ENCODE data around the gene ANKMY1. TPM values are rescaled to one million over a fixed set of nuclear protein-coding genes. Genes with fewer than 3 reads are reported as not detected.
"Not testable (repeated sequence)": the region's sequence is repeated elsewhere in the genome, so short reads cannot be mapped to it uniquely, and the experiment has no call there.

Gene ANKMY1
- total and polyA plus RNA-seq, 8 donors = 3.1 to 79.4 (median 9.7) TPM

GRCh38 chr2:240539906-240540305 lies 17.9 kb downstream of the ANKMY1 start:
- Histone ChIP-seq H3K36me3 (peaks cover 14 to 44% (median 40%) of the 10 kb centered on the region in 4 donors), H3K27ac (no peak overlapping the region), H3K27me3 (no peaks in the 10 kb centered on the region), H3K4me3 (no peak overlapping the region), H3K9me3 (no peaks in the 10 kb centered on the region), H3K4me1 (no peaks in the 10 kb centered on the region)
- intact Hi-C loops (cut with DNase I; ENCODE audit: low total_unique reads) = no loop called here
- TF ChIP-seq CTCF (IDR thresholded peaks at IDR 0.05) (no peak), POLR2A (IDR thresholded peaks at IDR 0.05) (no peak), EP300 (IDR thresholded peaks at IDR 0.05) (no peak), POLR2AphosphoS5 (IDR thresholded peaks at IDR 0.05) (no peak)
- DNase-seq = no peak

- H3K27me3 ChIP-seq; H3K9me3 ChIP-seq; H3K4me3 ChIP-seq; DNase-seq; H3K27ac ChIP-seq; H3K4me1 ChIP-seq; intact Hi-C loops (cut with DNase I; ENCODE audit: low total_unique reads): not testable (repeated sequence)
- WGBS, 5 donors = 96 to 98% (median 98%) methylated on average over 17 of the region's 17 CpGs
- peaks cover 14 to 51% (median 46%) of the 10 kb centered on the region in 4 donors for H3K36me3 ChIP-seq
These were observed 18.7 kb downstream of the ANKMY1 start for GRCh38 chr2:240539101-240539500.

GRCh38 chr2:240538031-240538780 lies 19.6 kb downstream of the ANKMY1 start:
- 94 to 97% (median 95%) methylated on average over 29 to 43 of the region's 43 CpGs for WGBS, 5 donors
- DNase-seq = no peak

GRCh38 chr2:240532031-240532775 lies 25.6 kb downstream of the ANKMY1 start:
- peaks cover 0 to 40% (median 20%) of the 10 kb centered on the region in 4 donors for H3K9me3 ChIP-seq
- intact Hi-C loops (cut with DNase I; ENCODE audit: low total_unique reads) = no loop called here
- no peaks in the 10 kb centered on the region for H3K4me1 ChIP-seq
- H3K27me3 ChIP-seq = no peaks in the 10 kb centered on the region
- no peak for DNase-seq
- peaks cover 7 to 61% (median 44%) of the 10 kb centered on the region in 4 donors for H3K36me3 ChIP-seq
- no peak overlapping the region for H3K4me3 ChIP-seq
- no peak overlapping the region for H3K27ac ChIP-seq
- 90 to 100% (median 97%) methylated on average over 1 of the region's 1 CpG for WGBS, 5 donors
- TF ChIP-seq POLR2AphosphoS5 (IDR thresholded peaks at IDR 0.05) (no peak), CTCF (IDR thresholded peaks at IDR 0.05) (no peak), EP300 (IDR thresholded peaks at IDR 0.05) (no peak), POLR2A (IDR thresholded peaks at IDR 0.05) (no peak)

More at GRCh38 chr2:240538031-240538780, 19.6 kb downstream of the ANKMY1 start:
- Histone ChIP-seq H3K27ac (no peak overlapping the region), H3K4me1 (no peaks in the 10 kb centered on the region), H3K27me3 (no peaks in the 10 kb centered on the region), H3K36me3 (peaks cover 14 to 57% (median 50%) of the 10 kb centered on the region in 4 donors), H3K4me3 (no peak overlapping the region), H3K9me3 (peaks cover 0 to 5% (median 0%) of the 10 kb centered on the region in 4 donors)
- TF ChIP-seq POLR2AphosphoS5 (IDR thresholded peaks at IDR 0.05) (no peak), EP300 (IDR thresholded peaks at IDR 0.05) (no peak), POLR2A (IDR thresholded peaks at IDR 0.05) (no peak), CTCF (IDR thresholded peaks at IDR 0.05) (no peak)
- intact Hi-C loops (cut with DNase I; ENCODE audit: low total_unique reads) = no loop called here

Data from stomach (tissue), 9 donors.